Measurements from ENCODE around the gene U2AF2. TPM values are rescaled to one million over a fixed set of nuclear protein-coding genes. Genes with fewer than 3 reads are reported as not detected.

Gene U2AF2
- total and polyA plus RNA-seq, 9 of the 15 experiments (the other 6 are each of a cell fraction or from before 2014, with no cell fraction given) = 3.0 to 331 (median 157) TPM

DNA sequence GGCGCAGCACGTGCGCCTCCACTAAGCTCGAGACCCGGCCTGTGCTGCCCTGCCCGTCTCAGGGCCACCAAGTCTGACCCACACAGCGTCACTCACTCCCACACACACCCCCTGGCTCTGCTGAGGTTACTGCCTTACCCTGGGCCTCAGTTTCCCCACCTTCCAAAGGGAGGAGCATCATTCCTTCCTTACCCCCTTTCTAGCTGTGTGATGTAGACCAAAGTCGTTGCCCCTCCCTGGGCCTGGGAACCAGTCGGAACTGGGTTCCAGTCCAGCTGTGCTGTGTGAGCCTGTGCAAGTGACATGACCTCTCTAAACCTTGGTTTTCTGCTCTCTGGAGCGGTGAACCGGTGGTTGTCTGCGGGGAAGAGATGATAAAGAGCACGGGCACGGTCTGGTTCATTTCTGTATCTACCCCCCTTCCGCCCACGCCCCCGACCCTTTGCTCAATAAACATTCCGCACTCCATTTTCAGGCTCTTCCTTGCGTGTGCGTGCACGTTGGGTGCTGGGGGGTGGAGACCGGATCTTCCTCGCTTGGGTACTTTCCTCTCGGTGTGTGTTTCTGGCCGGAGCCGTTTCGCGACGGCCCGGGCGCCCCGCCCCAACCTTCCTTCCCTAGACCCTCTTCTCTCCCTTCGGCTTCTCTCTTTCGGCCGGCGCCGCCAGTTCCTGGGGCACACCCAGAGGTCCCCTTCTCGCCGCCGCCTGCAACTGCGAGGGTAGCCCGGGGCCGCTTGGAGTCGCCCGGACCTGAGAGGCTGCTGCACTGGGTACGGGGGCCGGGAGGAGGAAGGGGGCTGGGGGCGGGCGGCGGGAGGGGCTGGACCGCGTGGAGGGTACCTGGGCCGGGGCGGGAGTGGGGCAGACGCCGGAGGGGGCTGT lies 11.6 kb upstream of the U2AF2 start, which contains the start of gene ZNF581 (continued):
- TF ChIP-seq POLR3G (IDR thresholded peaks at IDR 0.05; ENCODE audit: extremely low read depth, insufficient read length, insufficient replicate concordance) = no peak
- TF ChIP-seq, protein P1, sequence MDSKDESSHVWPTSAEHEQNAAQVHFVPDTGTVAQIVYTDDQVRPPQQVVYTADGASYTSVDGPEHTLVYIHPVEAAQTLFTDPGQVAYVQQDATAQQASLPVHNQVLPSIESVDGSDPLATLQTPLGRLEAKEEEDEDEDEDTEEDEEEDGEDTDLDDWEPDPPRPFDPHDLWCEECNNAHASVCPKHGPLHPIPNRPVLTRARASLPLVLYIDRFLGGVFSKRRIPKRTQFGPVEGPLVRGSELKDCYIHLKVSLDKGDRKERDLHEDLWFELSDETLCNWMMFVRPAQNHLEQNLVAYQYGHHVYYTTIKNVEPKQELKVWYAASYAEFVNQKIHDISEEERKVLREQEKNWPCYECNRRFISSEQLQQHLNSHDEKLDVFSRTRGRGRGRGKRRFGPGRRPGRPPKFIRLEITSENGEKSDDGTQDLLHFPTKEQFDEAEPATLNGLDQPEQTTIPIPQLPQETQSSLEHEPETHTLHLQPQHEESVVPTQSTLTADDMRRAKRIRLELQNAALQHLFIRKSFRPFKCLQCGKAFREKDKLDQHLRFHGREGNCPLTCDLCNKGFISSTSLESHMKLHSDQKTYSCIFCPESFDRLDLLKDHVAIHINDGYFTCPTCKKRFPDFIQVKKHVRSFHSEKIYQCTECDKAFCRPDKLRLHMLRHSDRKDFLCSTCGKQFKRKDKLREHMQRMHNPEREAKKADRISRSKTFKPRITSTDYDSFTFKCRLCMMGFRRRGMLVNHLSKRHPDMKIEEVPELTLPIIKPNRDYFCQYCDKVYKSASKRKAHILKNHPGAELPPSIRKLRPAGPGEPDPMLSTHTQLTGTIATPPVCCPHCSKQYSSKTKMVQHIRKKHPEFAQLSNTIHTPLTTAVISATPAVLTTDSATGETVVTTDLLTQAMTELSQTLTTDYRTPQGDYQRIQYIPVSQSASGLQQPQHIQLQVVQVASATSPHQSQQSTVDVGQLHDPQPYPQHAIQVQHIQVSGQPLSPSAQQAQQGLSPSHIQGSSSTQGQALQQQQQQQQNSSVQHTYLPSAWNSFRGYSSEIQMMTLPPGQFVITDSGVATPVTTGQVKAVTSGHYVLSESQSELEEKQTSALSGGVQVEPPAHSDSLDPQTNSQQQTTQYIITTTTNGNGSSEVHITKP (IDR thresholded peaks at IDR 0.05; ENCODE audit: partially characterized antibody) = peak; percentile 25
- TF ChIP-seq BHLHE40 (IDR thresholded peaks at IDR 0.05; ENCODE audit: low read length) = peak; percentile 39; the same call in 1 of the 2 replicates
- TF ChIP-seq TCF3 (CRISPR knock-in tag; IDR thresholded peaks at IDR 0.05) = no peak
- 0 out of 2 replicates have a peak, but pooled peaks have one; percentile 31 for TF ChIP-seq ELF2 (CRISPR knock-in tag; IDR thresholded peaks at IDR 0.05)
- TF ChIP-seq ZNF311 (CRISPR knock-in tag; IDR thresholded peaks at IDR 0.05) = no peak
- TF ChIP-seq PHTF2 (CRISPR knock-in tag; IDR thresholded peaks at IDR 0.05) = no peak
- TF ChIP-seq KLF10 (CRISPR knock-in tag; IDR thresholded peaks at IDR 0.05) = no peak
- TF ChIP-seq, protein P2, sequence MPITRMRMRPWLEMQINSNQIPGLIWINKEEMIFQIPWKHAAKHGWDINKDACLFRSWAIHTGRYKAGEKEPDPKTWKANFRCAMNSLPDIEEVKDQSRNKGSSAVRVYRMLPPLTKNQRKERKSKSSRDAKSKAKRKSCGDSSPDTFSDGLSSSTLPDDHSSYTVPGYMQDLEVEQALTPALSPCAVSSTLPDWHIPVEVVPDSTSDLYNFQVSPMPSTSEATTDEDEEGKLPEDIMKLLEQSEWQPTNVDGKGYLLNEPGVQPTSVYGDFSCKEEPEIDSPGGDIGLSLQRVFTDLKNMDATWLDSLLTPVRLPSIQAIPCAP (CRISPR knock-in tag; IDR thresholded peaks at IDR 0.05; ENCODE audit: borderline replicate concordance) = no peak
- TF ChIP-seq ZNF212 (CRISPR knock-in tag; IDR thresholded peaks at IDR 0.05) = no peak
- TF ChIP-seq ZNF282 (CRISPR knock-in tag; IDR thresholded peaks at IDR 0.05) = no peak
- TF ChIP-seq TCF7 (IDR thresholded peaks at IDR 0.05; ENCODE audit: borderline replicate concordance) = 0 out of 2 replicates have a peak, but pooled peaks have one; percentile 24
- no peak for TF ChIP-seq NFE2 (IDR thresholded peaks at IDR 0.05; ENCODE audit: low read depth)
- peak; percentile 63 for TF ChIP-seq POLR2B (IDR thresholded peaks at IDR 0.05; ENCODE audit: low read depth, partially characterized antibody)
- TF ChIP-seq NFIX (CRISPR knock-in tag; IDR thresholded peaks at IDR 0.05; ENCODE audit: low read depth) = no peak
- no peak for TF ChIP-seq ZNF239 (CRISPR knock-in tag; IDR thresholded peaks at IDR 0.05)
- no peak for TF ChIP-seq SMARCB1 (IDR thresholded peaks at IDR 0.05; ENCODE audit: insufficient read length, low read depth)
- no peak for TF ChIP-seq DNMT1 (IDR thresholded peaks at IDR 0.05)
- no peak for TF ChIP-seq ZBTB8A (IDR thresholded peaks at IDR 0.05; ENCODE audit: partially characterized antibody)
- no peak for TF ChIP-seq ZNF143 (CRISPR knock-in tag; IDR thresholded peaks at IDR 0.05)
- TF ChIP-seq, protein P3, sequence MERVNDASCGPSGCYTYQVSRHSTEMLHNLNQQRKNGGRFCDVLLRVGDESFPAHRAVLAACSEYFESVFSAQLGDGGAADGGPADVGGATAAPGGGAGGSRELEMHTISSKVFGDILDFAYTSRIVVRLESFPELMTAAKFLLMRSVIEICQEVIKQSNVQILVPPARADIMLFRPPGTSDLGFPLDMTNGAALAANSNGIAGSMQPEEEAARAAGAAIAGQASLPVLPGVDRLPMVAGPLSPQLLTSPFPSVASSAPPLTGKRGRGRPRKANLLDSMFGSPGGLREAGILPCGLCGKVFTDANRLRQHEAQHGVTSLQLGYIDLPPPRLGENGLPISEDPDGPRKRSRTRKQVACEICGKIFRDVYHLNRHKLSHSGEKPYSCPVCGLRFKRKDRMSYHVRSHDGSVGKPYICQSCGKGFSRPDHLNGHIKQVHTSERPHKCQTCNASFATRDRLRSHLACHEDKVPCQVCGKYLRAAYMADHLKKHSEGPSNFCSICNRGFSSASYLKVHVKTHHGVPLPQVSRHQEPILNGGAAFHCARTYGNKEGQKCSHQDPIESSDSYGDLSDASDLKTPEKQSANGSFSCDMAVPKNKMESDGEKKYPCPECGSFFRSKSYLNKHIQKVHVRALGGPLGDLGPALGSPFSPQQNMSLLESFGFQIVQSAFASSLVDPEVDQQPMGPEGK (CRISPR knock-in tag; IDR thresholded peaks at IDR 0.05; ENCODE audit: borderline replicate concordance) = no peak

All from K562 (cell line).